Measurements from ENCODE around the gene CDRT15L2.
"Not testable (repeated sequence)": the region's sequence is repeated elsewhere in the genome, so short reads cannot be mapped to it uniquely, and the experiment has no call there.

DNA sequence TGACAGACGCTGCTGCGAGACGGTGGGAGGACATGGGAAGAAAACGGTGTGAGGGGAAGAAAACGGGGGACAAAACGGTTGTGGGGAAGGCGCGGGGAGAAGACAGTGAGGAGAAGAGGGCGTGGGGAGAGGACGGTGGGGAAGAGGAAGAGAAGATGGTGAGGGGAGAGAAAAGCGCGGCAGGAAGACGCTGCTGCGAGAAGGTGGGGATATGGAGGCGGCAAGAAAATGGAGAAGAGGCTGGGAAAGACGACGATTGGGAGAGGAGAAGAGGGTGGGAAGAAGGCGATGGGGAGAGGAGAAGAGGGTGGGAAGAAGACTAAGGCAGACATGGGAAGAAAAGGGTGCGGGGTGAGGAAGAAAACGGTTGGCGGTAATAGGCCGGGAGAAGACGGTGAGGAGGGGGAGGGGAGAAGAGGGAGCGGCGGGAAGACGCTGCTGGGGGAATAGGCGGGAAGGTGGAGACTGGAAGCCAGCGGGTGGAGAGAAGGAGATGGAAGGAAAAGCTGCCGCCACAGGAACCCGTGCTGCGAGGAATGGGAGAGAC lies 46.9 kb upstream of the CDRT15L2 start:
- TF ChIP-seq, protein P1, sequence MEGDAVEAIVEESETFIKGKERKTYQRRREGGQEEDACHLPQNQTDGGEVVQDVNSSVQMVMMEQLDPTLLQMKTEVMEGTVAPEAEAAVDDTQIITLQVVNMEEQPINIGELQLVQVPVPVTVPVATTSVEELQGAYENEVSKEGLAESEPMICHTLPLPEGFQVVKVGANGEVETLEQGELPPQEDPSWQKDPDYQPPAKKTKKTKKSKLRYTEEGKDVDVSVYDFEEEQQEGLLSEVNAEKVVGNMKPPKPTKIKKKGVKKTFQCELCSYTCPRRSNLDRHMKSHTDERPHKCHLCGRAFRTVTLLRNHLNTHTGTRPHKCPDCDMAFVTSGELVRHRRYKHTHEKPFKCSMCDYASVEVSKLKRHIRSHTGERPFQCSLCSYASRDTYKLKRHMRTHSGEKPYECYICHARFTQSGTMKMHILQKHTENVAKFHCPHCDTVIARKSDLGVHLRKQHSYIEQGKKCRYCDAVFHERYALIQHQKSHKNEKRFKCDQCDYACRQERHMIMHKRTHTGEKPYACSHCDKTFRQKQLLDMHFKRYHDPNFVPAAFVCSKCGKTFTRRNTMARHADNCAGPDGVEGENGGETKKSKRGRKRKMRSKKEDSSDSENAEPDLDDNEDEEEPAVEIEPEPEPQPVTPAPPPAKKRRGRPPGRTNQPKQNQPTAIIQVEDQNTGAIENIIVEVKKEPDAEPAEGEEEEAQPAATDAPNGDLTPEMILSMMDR (IDR thresholded peaks at IDR 0.05): not testable (repeated sequence)
- TF ChIP-seq POLR2A (IDR thresholded peaks at IDR 0.05): not testable (repeated sequence)

Data from adrenal gland (tissue), 5 donors.